Liver (tissue), 9 donors: ENCODE measurements around the gene FAM3A. TPM values are rescaled to one million over a fixed set of nuclear protein-coding genes. Genes with fewer than 3 reads are reported as not detected.
A peak's percentile ranks its signal among the peaks of the same experiment; 100 is the strongest.

Experiments used
- DNase-seq: peaks from one replicate; pipeline ENCODE4 v3.0.0-alpha.2; 2017; ENCODE audit warnings: low spot score
- H3K27ac ChIP-seq, 2 donors: one replicate each; pipeline ENCODE4 v1.7.0; 2013; ENCODE audit warnings: inconsistent platforms in 2 of 2, low read length in 2 of 2, control low read depth in 1 of 2, low read depth in 1 of 2, mild to moderate bottlenecking in 1 of 2
- H3K27me3 ChIP-seq, 4 donors: one replicate each; pipeline versions ENCODE4 v1.6.1 to v1.7.0; 2013; ENCODE audit warnings: low read length in 3 of 4, inconsistent platforms in 1 of 4, mild to moderate bottlenecking in 1 of 4, moderate library complexity in 1 of 4; ENCODE audit not compliant: control insufficient read depth in 4 of 4, insufficient read depth in 4 of 4
- H3K36me3 ChIP-seq, 4 donors: one replicate each; pipeline versions ENCODE4 v1.6.1 to v1.7.0; 2013; ENCODE audit warnings: low read length in 3 of 4, mild to moderate bottlenecking in 3 of 4, low read depth in 1 of 4, moderate library complexity in 1 of 4; ENCODE audit not compliant: control insufficient read depth in 4 of 4, insufficient read depth in 3 of 4
- H3K4me1 ChIP-seq, 4 donors: one replicate each; pipeline versions ENCODE4 v1.6.1 to v1.7.0; 2013; ENCODE audit warnings: low read length in 3 of 4, mild to moderate bottlenecking in 3 of 4, moderate library complexity in 1 of 4; ENCODE audit not compliant: control insufficient read depth in 4 of 4, insufficient read depth in 4 of 4
- H3K4me3 ChIP-seq, 3 donors: one replicate each; pipeline versions ENCODE4 v1.6.1 to v1.7.0; 2013; ENCODE audit warnings: low read length in 3 of 3, control low read depth in 1 of 3, low read depth in 1 of 3, mild to moderate bottlenecking in 1 of 3
- H3K9ac ChIP-seq, 2 donors: one replicate each; pipeline ENCODE4 v1.7.0; 2013; ENCODE audit warnings: low read length in 2 of 2, mild to moderate bottlenecking in 2 of 2, moderate library complexity in 2 of 2, control low read depth in 1 of 2, low read depth in 1 of 2
- H3K9me3 ChIP-seq, 4 donors: one replicate each; pipeline versions ENCODE4 v1.6.1 to v1.7.0; 2013; ENCODE audit warnings: low read length in 3 of 4; ENCODE audit not compliant: control insufficient read depth in 4 of 4
- ATF3 ChIP-seq: IDR thresholded peaks from 2 replicates; pipeline ENCODE4 v1.6.1; 2016; ENCODE audit warnings: antibody characterized with exemption
- CTCF ChIP-seq: fragments of 150-350 bp; IDR thresholded peaks from 2 replicates; pipeline ENCODE4 v1.5.1; 2017; ENCODE audit warnings: improper control_type of control experiment, low read depth, low read length; ENCODE audit not compliant: missing input control
- FOXA1 ChIP-seq: IDR thresholded peaks from 2 replicates; pipeline ENCODE4 v1.6.1; 2016; ENCODE audit warnings: antibody characterized with exemption
- FOXA2 ChIP-seq: IDR thresholded peaks from 2 replicates; pipeline ENCODE4 v1.6.1; 2016; ENCODE audit warnings: antibody characterized with exemption
- GABPA ChIP-seq, 2 donors: IDR thresholded peaks in 1 of 2; conservative IDR thresholded peaks in 1 of 2; 2 replicates each; pipeline ENCODE4 v1.6.1; 2016; ENCODE audit warnings: antibody characterized with exemption in 2 of 2, mild to moderate bottlenecking in 1 of 2, moderate library complexity in 1 of 2
- HNF4A ChIP-seq, 2 donors: conservative IDR thresholded peaks; 2 replicates each; pipeline ENCODE4 v1.6.1; 2016; ENCODE audit warnings: antibody characterized with exemption in 2 of 2, mild to moderate bottlenecking in 2 of 2
- HNF4G ChIP-seq: IDR thresholded peaks from 2 replicates; pipeline ENCODE4 v1.6.1; 2016; ENCODE audit warnings: antibody characterized with exemption
- NR2F2 ChIP-seq: IDR thresholded peaks from 2 replicates; pipeline ENCODE4 v1.6.1; 2016; ENCODE audit warnings: antibody characterized with exemption
- RAD21 ChIP-seq, 2 donors: IDR thresholded peaks; 2 replicates each; pipeline ENCODE4 v1.6.1; 2016; ENCODE audit warnings: antibody characterized with exemption in 2 of 2, mild to moderate bottlenecking in 2 of 2
- REST ChIP-seq: IDR thresholded peaks from 2 replicates; pipeline ENCODE4 v1.6.1; 2016; ENCODE audit warnings: antibody characterized with exemption, mild to moderate bottlenecking
- RXRA ChIP-seq, 2 donors: IDR thresholded peaks; 2 replicates each; pipeline ENCODE4 v1.6.1; 2017 to 2018; ENCODE audit warnings: antibody characterized with exemption in 2 of 2, mild to moderate bottlenecking in 1 of 2
- SP1 ChIP-seq: IDR thresholded peaks from 2 replicates; pipeline ENCODE4 v1.6.1; 2018; ENCODE audit warnings: antibody characterized with exemption, mild to moderate bottlenecking
- TAF1 ChIP-seq: conservative IDR thresholded peaks from 2 replicates; pipeline ENCODE4 v1.6.1; 2016; ENCODE audit warnings: antibody characterized with exemption, mild to moderate bottlenecking
- ZBTB33 ChIP-seq: IDR thresholded peaks from 2 replicates; pipeline ENCODE4 v1.6.1; 2016; ENCODE audit warnings: antibody characterized with exemption
- WGBS: extraction: QIAGEN DNeasy Blood & Tissue Kit; methylation state at CpG from one replicate; pipeline ENCODE4 v1.1.7; 2013; 5-methylcytosine and 5-hydroxymethylcytosine counted together
- polyA plus RNA-seq, 2 donors: library from polyadenylated mRNA; stranded (reverse) in 1 of 2; unstranded in 1 of 2; fragments of 200-250 nt in 1 of 2; fragments of >200 nt in 1 of 2; fragmentation: Nextera tagmentation in 1 of 2; extraction: Ambion mirVana in 1 of 2; gene quantifications; one replicate each; pipeline versions ENCODE4 v1.2.1 to v1.2.3, GENCODE V29; 2013 to 2015
- total RNA-seq, 2 donors: library from RNA; depleted of rRNA; stranded (reverse); fragments of >200 nt; gene quantifications; one replicate each; pipeline ENCODE4 v1.2.3, GENCODE V29; 2014
- donor health status: healthy.
- donor health status: healthy.
- donor health status: healthy.
- donor health status: healthy.
- donor health status: healthy.

FAM3A gene
- total and polyA plus RNA-seq, 4 donors: 11.6 to 36.3 (median 34.2) TPM

GRCh38 chrX:154488336-154489075 is 27.5 kb downstream of the FAM3A start:
- Histone ChIP-seq H3K9ac (no peak overlapping the region), H3K27me3 (no peaks in the 10 kb centered on the region), H3K9me3 (no peaks in the 10 kb centered on the region), H3K4me1 (peaks cover 11 to 36% (median 20%) of the 10 kb centered on the region in 4 donors), H3K4me3 (no peak overlapping the region), H3K27ac (no peak overlapping the region), H3K36me3 (peaks cover 0 to 6% (median 2%) of the 10 kb centered on the region in 4 donors)
- 95% methylated on average over 20 of the region's 20 CpGs for WGBS
- no peak for DNase-seq
- TF ChIP-seq GABPA (IDR thresholded peaks at IDR 0.05 in 1 of 2, conservative IDR thresholded peaks at IDR 0.05 in 1 of 2) (no peak), FOXA1 (no peak), RXRA (IDR thresholded peaks at IDR 0.05) (no peak)

- Histone ChIP-seq H3K4me3 (no peak overlapping the region), H3K27me3 (no peaks in the 10 kb centered on the region), H3K36me3 (peaks cover 0 to 6% (median 2%) of the 10 kb centered on the region in 4 donors), H3K27ac (no peak overlapping the region), H3K4me1 (peaks cover 11 to 36% (median 20%) of the 10 kb centered on the region in 4 donors), H3K9me3 (no peaks in the 10 kb centered on the region), H3K9ac (no peak overlapping the region)
- whole genome bisulfite sequencing: 96% methylated on average over 28 of the region's 28 CpGs
- no peak for TF ChIP-seq HNF4A (conservative IDR thresholded peaks at IDR 0.05)
- TF ChIP-seq GABPA (IDR thresholded peaks at IDR 0.05 in 1 of 2, conservative IDR thresholded peaks at IDR 0.05 in 1 of 2): no peak
- no peak for TF ChIP-seq NR2F2
- TF ChIP-seq ATF3: no peak
- TF ChIP-seq SP1: no peak
- no peak for TF ChIP-seq HNF4G
- no peak for TF ChIP-seq ZBTB33
- TF ChIP-seq TAF1: no peak
- no peak for DNase-seq
These were observed 28.3 kb downstream of the FAM3A start for GRCh38 chrX:154487518-154488290.

GRCh38 chrX:154486396-154487207 is 29.4 kb downstream of the FAM3A start, which contains the start of gene UBL4A:
UBL4A (minus strand) TSS chrX:154486615; CDS start chrX:154486584, 31 bp downstream.
- DNase-seq: peak; percentile 62
- Histone ChIP-seq H3K36me3 (peaks cover 0 to 6% (median 2%) of the 10 kb centered on the region in 4 donors), H3K4me3 (peak within 1 kb of the TSS; percentile 59 to 86 (median 78)), H3K27ac (peak within 1 kb of the TSS; percentile 73 to 78), H3K9ac (peak within 1 kb of the TSS; percentile 20 to 31), H3K27me3 (no peaks in the 10 kb centered on the region), H3K9me3 (no peaks in the 10 kb centered on the region), H3K4me1 (peaks cover 11 to 36% (median 20%) of the 10 kb centered on the region in 4 donors)
- 2% methylated on average over 94 of the region's 95 CpGs for WGBS
- TF ChIP-seq RAD21 (IDR thresholded peaks at IDR 0.05) (no peak), CTCF (no peak), REST (no peak), FOXA2 (no peak), FOXA1 (no peak)
